GM19035 (cell line): ENCODE measurements around the gene TOM1L1.
A peak's percentile ranks its signal among the peaks of the same experiment; 100 is the strongest.

Source experiments
- ATAC-seq: cut with Tn5 transposase; IDR thresholded peaks from one replicate; pipeline ENCODE4 v1.9.1; 2021; ENCODE audit not compliant: unreplicated experiment

The TOM1L1 gene

GRCh38 chr17:54945671-54946070 is 45.0 kb downstream of the TOM1L1 start:
- no peak for ATAC-seq

GRCh38 chr17:54947396-54947795 is 46.7 kb downstream of the TOM1L1 start:
- ATAC-seq: no peak

- no peak for ATAC-seq
Measured at GRCh38 chr17:54948380-54948779, 47.7 kb downstream of the TOM1L1 start.

- no peak for ATAC-seq
Measured at GRCh38 chr17:54950116-54950515, 49.5 kb downstream of the TOM1L1 start.

GRCh38 chr17:54951286-54951685 is 50.6 kb downstream of the TOM1L1 start:
- ATAC-seq: no peak

- no peak for ATAC-seq
Measured at GRCh38 chr17:54956791-54957190, 56.1 kb downstream of the TOM1L1 start.

- ATAC-seq: peak; percentile 27
Measured at GRCh38 chr17:54967621-54968261, 67.1 kb downstream of the TOM1L1 start.

GRCh38 chr17:54968262-54968987 is 67.8 kb downstream of the TOM1L1 start, which contains the start of the genes COX11 and STXBP4:
COX11 (minus strand) TSS chr17:54968654; CDS start chr17:54968646, 8 bp downstream.
STXBP4 (plus strand) TSS chr17:54968765; CDS start chr17:54986220, 17,455 bp downstream.
- peak; percentile 93 for ATAC-seq

- ATAC-seq: peak; percentile 39
Measured at GRCh38 chr17:54968988-54969332, 68.3 kb downstream of the TOM1L1 start.

- no peak for ATAC-seq
Measured at GRCh38 chr17:54969658-54970572, 69.3 kb downstream of the TOM1L1 start.

- no peak for ATAC-seq
Measured at GRCh38 chr17:54971147-54971546, 70.5 kb downstream of the TOM1L1 start.

- ATAC-seq: no peak
Measured at GRCh38 chr17:54971901-54972300, 71.2 kb downstream of the TOM1L1 start.

GRCh38 chr17:54972406-54973138 is 71.9 kb downstream of the TOM1L1 start:
- no peak for ATAC-seq

GRCh38 chr17:54974759-54975158 is 74.1 kb downstream of the TOM1L1 start:
- ATAC-seq: no peak

- no peak for ATAC-seq
Measured at GRCh38 chr17:54976316-54976715, 75.7 kb downstream of the TOM1L1 start.

- no peak for ATAC-seq
Measured at GRCh38 chr17:54977744-54978143, 77.1 kb downstream of the TOM1L1 start.

- ATAC-seq: no peak
Measured at GRCh38 chr17:54979657-54980056, 79.0 kb downstream of the TOM1L1 start.

- ATAC-seq: no peak
Measured at GRCh38 chr17:54980375-54980774, 79.7 kb downstream of the TOM1L1 start.

- ATAC-seq: no peak
Measured at GRCh38 chr17:54982399-54982798, 81.7 kb downstream of the TOM1L1 start.

- no peak for ATAC-seq
Measured at GRCh38 chr17:54983260-54983659, 82.6 kb downstream of the TOM1L1 start.

GRCh38 chr17:54985476-54985875 is 84.8 kb downstream of the TOM1L1 start:
- ATAC-seq: no peak
